Parathyroid adenoma (tissue), 2 donors: ENCODE results near the gene LRRC23.
A peak's percentile ranks its signal among the peaks of the same experiment; 100 is the strongest.

Source experiments
- H2AFZ ChIP-seq: fragments of 300-600 bp; sonication (generic); one replicate; pipeline ENCODE4 v1.7.0; 2017; ENCODE audit warnings: antibody characterized with exemption, mild to moderate bottlenecking
- H3K27ac ChIP-seq: fragments of 300-600 bp; sonication (generic); one replicate; pipeline ENCODE4 v1.7.0; 2017
- H3K27me3 ChIP-seq: fragments of 300-600 bp; sonication (generic); one replicate; pipeline ENCODE4 v1.7.0; 2017; ENCODE audit warnings: low read length; ENCODE audit not compliant: control insufficient read depth, insufficient read depth
- H3K36me3 ChIP-seq: fragments of 300-600 bp; sonication (generic); one replicate; pipeline ENCODE4 v1.7.0; 2017; ENCODE audit warnings: low read length; ENCODE audit not compliant: control insufficient read depth, insufficient read depth
- H3K4me1 ChIP-seq: fragments of 300-600 bp; sonication (generic); one replicate; pipeline ENCODE4 v1.7.0; 2017; ENCODE audit warnings: control low read depth
- H3K4me2 ChIP-seq: fragments of 300-600 bp; sonication (generic); one replicate; pipeline ENCODE4 v1.7.0; 2017; ENCODE audit warnings: low read length
- H3K4me3 ChIP-seq: fragments of 300-600 bp; sonication (generic); one replicate; pipeline ENCODE4 v1.7.0; 2017; ENCODE audit warnings: low read depth, low read length
- H3K79me2 ChIP-seq: fragments of 300-600 bp; sonication (generic); one replicate; pipeline ENCODE4 v1.7.0; 2017; ENCODE audit warnings: control low read depth
- H3K9ac ChIP-seq: fragments of 300-600 bp; sonication (generic); one replicate; pipeline ENCODE4 v1.7.0; 2017; ENCODE audit warnings: mild to moderate bottlenecking
- H3K9me3 ChIP-seq: fragments of 300-600 bp; sonication (generic); one replicate; pipeline ENCODE4 v1.7.0; 2017; ENCODE audit warnings: low read length; ENCODE audit not compliant: control insufficient read depth
- CTCF ChIP-seq: fragments of 300-600 bp; sonication (generic); IDR thresholded peaks from one replicate; pipeline ENCODE4 v1.7.0; 2017; ENCODE audit warnings: antibody characterized with exemption, mild to moderate bottlenecking
- donor health status: primary hyperparathyroidism.

Gene LRRC23

GRCh38 chr12:6914246-6914946, 9.8 kb downstream of the LRRC23 start, which contains the start of gene ENO2:
Gene ENO2 (plus strand): TSS chr12:6914580. CDS start chr12:6915833, 1,253 bp downstream.
- H3K9ac ChIP-seq = peak within 1 kb of the TSS; percentile 20
- H3K36me3 ChIP-seq = no peaks in the 10 kb centered on the region
- H3K79me2 ChIP-seq = no peaks in the 10 kb centered on the region
- peak within 1 kb of the TSS; percentile 85 for H2AFZ ChIP-seq
- no peaks in the 10 kb centered on the region for H3K27me3 ChIP-seq
- no peaks in the 10 kb centered on the region for H3K4me1 ChIP-seq
- H3K4me3 ChIP-seq = peak within 1 kb of the TSS; percentile 64
- H3K4me2 ChIP-seq = peak within 1 kb of the TSS; percentile 87
- no peak for TF ChIP-seq CTCF
- peak within 1 kb of the TSS; percentile 44 for H3K27ac ChIP-seq
- no peaks in the 10 kb centered on the region for H3K9me3 ChIP-seq

DNA sequence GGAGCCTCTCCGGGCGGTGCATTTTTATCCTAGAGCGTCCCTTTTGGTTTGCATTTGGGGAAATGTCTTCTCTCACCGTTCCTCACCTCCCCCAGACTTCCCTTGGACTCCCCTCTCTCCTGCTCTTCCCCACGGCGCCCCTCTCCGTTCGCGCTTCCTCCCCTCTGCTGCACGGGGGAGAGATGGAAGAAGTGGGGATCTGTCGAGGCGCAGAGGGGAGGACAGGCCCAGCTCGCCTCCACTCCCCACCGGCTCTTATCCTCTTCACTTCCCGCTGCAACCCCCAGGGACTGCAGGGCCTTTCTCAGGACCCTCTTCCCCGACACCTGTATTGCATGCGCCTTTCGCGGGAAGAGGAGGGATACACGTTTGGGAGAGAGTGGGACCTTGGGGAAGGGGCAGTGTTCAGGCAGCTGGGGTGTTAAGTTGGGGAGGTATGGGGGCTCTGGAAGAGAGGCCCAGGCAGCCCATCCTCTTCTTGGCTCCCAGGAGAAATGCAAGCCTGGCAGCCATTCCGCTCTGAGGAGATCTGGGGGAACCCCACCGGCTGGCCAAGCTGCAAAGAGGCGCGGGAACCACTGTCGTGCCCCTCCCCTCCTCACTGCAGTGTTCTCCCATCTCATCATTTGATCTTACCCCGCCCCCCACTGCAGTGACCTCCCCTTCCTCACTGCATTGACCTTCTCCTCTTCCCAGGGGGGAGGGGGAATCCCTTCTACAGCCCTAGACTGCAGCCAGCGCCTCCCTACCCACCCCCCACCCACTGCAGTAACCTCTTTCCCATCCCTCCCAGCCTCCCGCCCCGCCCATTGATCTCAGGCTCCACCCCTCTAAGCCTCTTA, 10.5 kb downstream of the LRRC23 start:
- no peak for TF ChIP-seq CTCF
- peak overlapping the region; percentile 64 for H3K4me3 ChIP-seq
- H3K9me3 ChIP-seq = no peaks in the 10 kb centered on the region
- no peaks in the 10 kb centered on the region for H3K36me3 ChIP-seq
- H3K4me1 ChIP-seq = no peaks in the 10 kb centered on the region
- H3K27me3 ChIP-seq = no peaks in the 10 kb centered on the region
- no peaks in the 10 kb centered on the region for H3K79me2 ChIP-seq
- H3K9ac ChIP-seq = no peak overlapping the region
- peak overlapping the region; percentile 44 for H3K27ac ChIP-seq
- peak overlapping the region; percentile 87 for H3K4me2 ChIP-seq
- H2AFZ ChIP-seq = peak overlapping the region; percentile 85

DNA sequence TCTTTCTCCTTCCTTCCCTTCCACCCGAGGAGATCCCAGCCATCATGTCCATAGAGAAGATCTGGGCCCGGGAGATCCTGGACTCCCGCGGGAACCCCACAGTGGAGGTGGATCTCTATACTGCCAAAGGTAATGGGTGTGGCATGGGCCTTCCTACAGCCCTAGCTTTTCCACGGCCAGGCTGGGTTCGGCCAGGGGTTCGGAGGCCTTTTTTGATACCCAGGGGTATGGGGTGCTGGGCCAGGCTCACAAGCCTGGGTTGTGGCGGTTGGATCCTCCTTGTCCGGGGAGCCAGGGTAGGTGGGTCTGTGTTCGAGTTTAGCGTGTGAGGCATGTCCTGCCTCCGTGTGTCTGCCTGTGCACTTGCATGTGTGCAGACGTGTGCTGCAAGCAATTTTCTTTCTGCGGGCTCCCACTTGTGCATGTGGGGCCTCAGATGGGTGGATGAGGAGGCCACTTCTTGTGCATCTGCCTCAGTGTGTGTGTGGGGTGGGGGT, 11.2 kb downstream of the LRRC23 start:
- no peaks in the 10 kb centered on the region for H3K79me2 ChIP-seq
- H3K36me3 ChIP-seq = no peaks in the 10 kb centered on the region
- no peak for TF ChIP-seq CTCF
- H2AFZ ChIP-seq = peak overlapping the region; percentile 85
- H3K9me3 ChIP-seq = no peaks in the 10 kb centered on the region
- H3K4me2 ChIP-seq = no peak overlapping the region
- no peaks in the 10 kb centered on the region for H3K4me1 ChIP-seq
- H3K4me3 ChIP-seq = no peak overlapping the region
- H3K27ac ChIP-seq = no peak overlapping the region
- H3K9ac ChIP-seq = no peak overlapping the region
- no peaks in the 10 kb centered on the region for H3K27me3 ChIP-seq

- Histone ChIP-seq H3K27me3 (no peaks in the 10 kb centered on the region), H3K9ac (no peak overlapping the region), H3K4me2 (no peak overlapping the region), H3K79me2 (no peaks in the 10 kb centered on the region), H3K36me3 (no peaks in the 10 kb centered on the region), H3K9me3 (no peaks in the 10 kb centered on the region), H3K4me3 (no peak overlapping the region), H3K4me1 (no peaks in the 10 kb centered on the region), H3K27ac (no peak overlapping the region), H2AFZ (no peak overlapping the region)
- no peak for TF ChIP-seq CTCF
Measured at GRCh38 chr12:6916426-6917200, 12.0 kb downstream of the LRRC23 start.
